ENCODE measurements around the gene PDE4C.

Gene PDE4C

GRCh38 chr19:18194554-18195238 lies 31.5 kb downstream of the PDE4C start:
- no peak for DNase-seq

DNA sequence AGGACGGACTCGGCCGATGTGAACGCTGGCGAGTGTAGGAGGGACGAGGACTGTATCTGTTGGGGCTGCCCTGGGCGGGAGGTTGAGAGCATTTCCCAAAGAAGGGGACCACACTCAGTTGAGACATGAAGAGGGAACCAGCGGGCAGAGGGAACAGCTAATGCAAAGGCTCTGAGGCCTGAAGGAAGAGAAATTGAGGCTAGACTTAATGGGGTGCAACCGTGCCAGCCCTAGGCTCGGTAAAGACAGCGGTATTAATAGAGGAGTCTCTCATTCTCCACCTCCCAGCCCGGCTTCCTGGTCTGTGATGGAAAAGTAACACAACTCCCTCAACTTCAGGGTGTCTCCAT lies 32.1 kb downstream of the PDE4C start:
- DNase-seq: no peak

DNA sequence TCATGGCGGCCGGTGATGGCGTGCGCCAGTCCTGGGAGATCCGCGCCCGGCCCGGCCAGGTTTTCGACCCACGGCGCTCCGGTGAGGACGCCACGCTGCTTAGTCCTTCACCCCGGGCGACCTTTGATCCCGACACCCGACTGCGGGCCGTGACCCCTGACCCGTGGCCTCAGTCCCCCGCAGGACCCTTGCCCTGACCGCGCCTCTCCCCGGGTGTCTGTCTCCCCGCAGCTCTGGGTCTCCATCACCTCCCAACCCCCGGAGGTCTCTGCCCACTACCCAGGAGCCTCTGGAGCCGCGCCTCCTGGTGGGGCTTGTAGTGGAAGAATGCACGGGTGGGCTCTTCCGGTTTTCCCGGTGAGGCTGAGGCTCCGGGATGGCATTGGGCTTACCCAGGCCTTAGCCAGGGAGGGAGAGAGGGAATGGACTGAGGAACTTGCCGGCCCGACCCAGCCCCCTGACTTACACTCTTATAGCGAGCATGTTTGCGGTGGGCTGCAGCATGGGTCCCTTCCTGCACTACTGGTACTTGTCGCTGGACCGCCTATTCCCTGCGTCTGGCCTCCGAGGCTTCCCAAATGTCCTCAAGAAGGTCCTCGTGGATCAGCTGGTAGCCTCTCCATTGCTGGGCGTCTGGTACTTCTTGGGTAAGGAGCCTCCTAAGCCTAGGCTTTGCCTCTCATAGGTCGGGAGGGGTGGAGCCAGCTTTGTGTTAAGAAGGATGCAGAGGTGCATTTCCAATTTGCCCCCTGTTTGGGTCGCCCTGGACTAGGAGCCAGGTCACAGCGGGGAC lies 32.7 kb downstream of the PDE4C start:
- DNase-seq: no peak

DNA sequence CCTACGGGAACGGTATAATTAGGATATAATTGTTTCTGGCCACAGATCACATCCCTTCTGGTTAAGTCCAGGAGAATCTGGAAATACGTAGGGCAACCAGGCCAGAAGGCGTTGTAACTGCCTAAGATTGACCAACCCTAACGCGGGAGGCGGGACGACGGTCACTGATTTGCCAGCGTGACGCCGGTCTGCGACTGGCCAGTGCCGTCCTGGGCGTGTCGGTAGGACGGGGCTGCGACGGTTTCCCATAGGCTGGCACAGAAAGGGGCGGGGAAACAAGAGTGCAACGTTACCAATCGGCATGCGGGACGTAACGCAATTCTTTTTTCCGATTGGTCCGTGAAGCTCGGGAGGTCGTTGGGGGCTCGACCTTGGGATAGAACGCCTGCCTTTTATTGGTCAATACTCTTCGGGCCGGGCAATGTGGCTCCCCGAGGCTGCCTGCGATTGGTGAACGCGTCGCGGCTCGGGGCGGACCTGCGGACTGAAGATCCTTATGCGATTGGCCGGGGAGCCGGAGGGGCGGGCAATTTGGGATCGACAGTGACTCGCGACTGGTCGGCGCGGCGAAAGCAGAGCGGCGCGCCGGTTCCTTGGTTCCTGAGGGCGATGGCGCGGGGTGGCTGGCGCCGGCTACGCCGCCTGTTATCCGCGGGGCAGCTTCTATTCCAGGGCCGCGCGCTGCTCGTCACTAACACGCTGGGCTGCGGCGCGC lies 33.4 kb downstream of the PDE4C start, which contains the start of gene MPV17L2:
Gene MPV17L2 (plus strand): TSS at position 546 of the 715 bp plus-strand sequence. CDS start 64 bp downstream, at position 610.
- peak; percentile 96 to 97 for DNase-seq

GRCh38 chr19:18191640-18192062 lies 34.6 kb downstream of the PDE4C start:
- no peak for DNase-seq

- DNase-seq: no peak
Observed at GRCh38 chr19:18190278-18190677, 36.0 kb downstream of the PDE4C start.

DNA sequence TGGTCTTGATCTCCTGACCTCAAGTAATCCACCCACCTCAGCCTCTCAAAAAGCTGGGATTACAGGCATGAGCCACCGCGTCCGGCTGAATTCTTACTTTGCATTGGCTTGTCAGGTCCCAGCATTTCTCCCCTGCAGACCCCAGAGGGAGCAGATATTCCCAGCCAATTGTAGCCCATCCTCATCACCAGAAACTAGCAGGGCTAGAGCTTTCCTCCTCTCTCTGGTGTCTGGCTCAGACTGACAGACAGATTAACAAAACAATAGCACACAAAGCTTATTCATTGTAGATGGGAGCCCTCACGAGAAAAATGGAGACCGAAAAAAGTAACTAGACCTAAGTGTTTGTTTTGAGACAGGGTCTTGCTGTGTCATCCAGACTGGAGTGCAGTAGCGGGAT lies 40.7 kb downstream of the PDE4C start:
- DNase-seq: no peak

DNA sequence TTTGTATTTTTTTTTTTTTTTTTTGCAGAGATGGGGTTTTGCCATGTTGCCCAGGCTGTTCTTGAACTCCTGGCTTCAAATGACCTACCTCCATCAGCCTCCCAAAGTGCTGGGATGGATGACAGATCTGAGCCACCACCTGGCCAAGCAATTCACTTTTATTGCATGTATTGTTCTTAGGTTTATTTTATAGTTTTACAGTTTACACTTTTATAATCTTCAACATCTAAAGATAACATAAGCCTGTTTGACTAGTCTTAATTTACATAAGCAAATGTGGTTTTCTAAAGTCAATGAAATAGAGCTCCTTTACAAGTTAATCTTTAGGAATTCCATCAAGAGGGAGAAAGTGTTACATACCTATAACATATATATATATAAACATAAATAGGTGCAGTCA lies 42.7 kb downstream of the PDE4C start:
- no peak for DNase-seq

DNA sequence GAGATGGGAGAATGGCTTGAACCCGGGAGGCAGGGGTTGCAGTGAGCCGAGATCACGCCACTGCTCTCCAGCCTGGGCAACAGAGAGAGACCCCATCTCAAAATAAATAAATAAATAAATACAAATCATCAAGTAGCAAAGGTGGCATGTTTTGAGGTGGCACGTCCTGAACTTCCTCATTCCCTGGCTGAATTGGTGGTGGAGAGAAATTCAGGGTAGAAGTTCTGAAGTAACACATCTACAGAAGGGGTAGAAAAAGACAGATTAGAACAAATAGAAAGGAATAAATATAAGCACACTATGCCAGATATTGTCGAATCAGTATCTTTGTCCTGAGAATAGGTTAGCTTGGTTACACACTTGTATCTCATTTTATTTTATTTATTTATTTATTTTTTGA lies 46.3 kb downstream of the PDE4C start:
- DNase-seq: no peak

DNA sequence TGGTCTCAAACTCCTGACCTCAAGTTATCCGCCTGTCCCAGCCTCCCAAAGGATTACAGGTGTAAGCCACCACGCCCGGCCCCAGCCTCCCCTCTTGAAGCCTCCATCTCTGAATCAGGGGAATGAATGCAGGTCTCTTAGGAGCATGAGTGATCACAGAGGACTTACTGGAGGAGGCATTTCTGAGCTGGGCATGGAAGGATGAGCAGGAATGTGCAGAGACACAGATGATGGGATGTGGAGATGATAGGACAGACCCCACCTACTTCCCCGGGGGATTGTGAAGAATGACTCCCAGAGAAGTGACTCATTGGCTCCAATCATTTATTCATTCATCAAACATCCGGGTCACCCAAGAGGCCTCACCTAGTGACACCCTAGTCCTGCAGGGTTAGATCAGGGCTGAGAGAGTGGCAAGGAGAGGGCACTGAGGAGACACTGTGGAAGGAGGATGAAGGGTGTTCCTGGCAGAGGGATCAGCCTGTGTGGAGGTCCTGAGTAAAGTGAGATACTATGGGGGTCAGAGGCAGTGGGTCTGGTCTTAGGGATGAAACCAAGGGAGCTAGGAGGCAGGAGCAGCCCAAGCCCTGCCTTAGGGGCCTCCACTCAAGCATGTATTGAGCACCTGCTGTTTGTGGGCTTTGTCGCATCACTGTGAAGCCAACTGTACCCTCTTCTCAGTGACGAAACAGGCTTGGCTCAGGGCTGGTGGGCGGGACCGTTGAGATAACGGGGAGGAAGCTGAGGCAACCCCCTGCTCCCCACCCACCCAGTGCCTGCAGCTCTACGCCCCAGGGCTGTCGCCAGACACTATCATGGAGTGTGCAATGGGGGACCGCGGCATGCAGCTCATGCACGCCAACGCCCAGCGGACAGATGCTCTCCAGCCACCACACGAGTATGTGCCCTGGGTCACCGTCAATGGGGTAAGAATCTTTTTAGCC lies 49.6 kb downstream of the PDE4C start:
- DNase-seq: no peak

GRCh38 chr19:18174983-18175382 lies 51.3 kb downstream of the PDE4C start:
- DNase-seq: no peak
